Left colon (tissue), 2 donors: ENCODE data around the gene PLPP3. TPM values are rescaled to one million over a fixed set of nuclear protein-coding genes. Genes with fewer than 3 reads are reported as not detected.

Source experiments
- ATAC-seq: fragments of 200-7000 bp; cut with Tn5 transposase; one replicate; pipeline ENCODE4 v1.9.1; 2020; ENCODE audit warnings: mild to moderate bottlenecking, moderate library complexity
- DNase-seq, 2 donors: peaks; one replicate each; pipeline ENCODE4 v3.0.0-alpha.2; 2020
- intact Hi-C, 2 donors: fragments of 100-400 bp; cut with DNase I in 1 of 2; cut with micrococcal nuclease in 1 of 2; formaldehyde crosslinking; loops; one replicate each; pipeline versions ENCODE4 v1.11.2 to v1.14.0; 2022; cut with DNase I, micrococcal nuclease
- total RNA-seq, 2 donors: library from RNA; stranded (reverse); fragmentation: NEBNext Ultra II Directional; extraction: Animal tissue kit (Norgen Biotek cat#: 25700); gene quantifications; one replicate each; pipeline ENCODE4 v1.2.1, GENCODE V29; 2021
- donor health status: DM: no; HTN: no; CAD: no.
- donor health status: DM: yes; HTN: yes; CAD: no.

PLPP3 gene
- total RNA-seq, 2 donors from 2014 or later = 29.8 to 46.5 TPM

- intact Hi-C loops = loop anchor here in 1 of 2 donors (10.0 kb wide), 1 partner anchor 138 kb away; no protein-coding TSS in a partner anchor
- no peak for ATAC-seq
- DNase-seq = no peak
Measured at GRCh38 chr1:56553046-56553445, 26.3 kb downstream of the PLPP3 start.

DNA sequence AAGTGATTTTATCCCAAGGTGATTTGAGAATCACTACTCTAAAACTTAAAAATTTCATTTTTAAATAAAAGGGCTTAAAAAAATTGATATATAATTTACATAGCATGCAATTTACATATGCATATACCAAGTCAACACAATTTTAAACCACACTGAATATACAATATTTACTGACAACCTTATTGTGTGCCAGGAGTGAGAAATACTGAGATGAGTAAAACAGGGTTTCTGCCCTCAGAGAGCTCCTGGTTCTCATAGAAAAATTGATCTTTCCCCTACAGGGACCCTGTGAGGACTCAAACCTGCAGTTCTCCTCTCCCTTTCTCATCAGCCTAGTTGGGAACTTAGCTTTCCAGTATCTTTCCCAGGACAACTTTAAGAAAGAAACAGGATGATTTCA, 27.0 kb downstream of the PLPP3 start:
- intact Hi-C loops = loop anchor here in 1 of 2 donors (10.0 kb wide), 1 partner anchor 138 kb away; no protein-coding TSS in a partner anchor
- DNase-seq (no peak), ATAC-seq (no peak)

GRCh38 chr1:56551691-56552090, 27.7 kb downstream of the PLPP3 start:
- ATAC-seq = no peak
- intact Hi-C loops = loop anchor here in 1 of 2 donors (10.0 kb wide), 1 partner anchor 137 kb away; no protein-coding TSS in a partner anchor
- DNase-seq = no peak

GRCh38 chr1:56550859-56551188, 28.5 kb downstream of the PLPP3 start:
- ATAC-seq (no peak), DNase-seq (no peak)
- intact Hi-C loops = loop anchor here in 1 of 2 donors (10.0 kb wide), 1 partner anchor 136 kb away; no protein-coding TSS in a partner anchor

GRCh38 chr1:56550138-56550858, 29.1 kb downstream of the PLPP3 start:
- intact Hi-C loops = loop anchor here in 1 of 2 donors (10.0 kb wide), 1 partner anchor 135 kb away; no protein-coding TSS in a partner anchor
- ATAC-seq (no peak), DNase-seq (no peak)

DNA sequence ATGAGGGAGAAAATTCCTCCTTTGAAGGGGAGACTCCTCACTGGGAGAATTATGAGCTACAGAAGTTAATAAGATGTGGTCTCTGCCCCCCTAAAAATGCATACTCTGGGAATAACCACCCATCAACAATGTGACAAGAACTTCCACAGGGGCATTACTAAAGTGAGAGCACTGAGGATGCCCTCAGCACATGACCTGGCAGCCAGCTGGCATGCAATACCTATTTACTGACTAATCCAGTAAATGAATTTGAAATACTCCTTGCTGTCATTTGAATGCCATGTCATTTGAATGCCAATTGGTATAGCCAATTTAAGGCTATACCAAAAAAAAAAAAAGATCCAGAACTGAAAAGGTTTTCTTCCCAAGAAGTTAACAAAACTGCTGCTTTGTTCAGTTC, 30.8 kb downstream of the PLPP3 start:
- DNase-seq = no peak
- intact Hi-C loops = no loop called here
- no peak for ATAC-seq

DNA sequence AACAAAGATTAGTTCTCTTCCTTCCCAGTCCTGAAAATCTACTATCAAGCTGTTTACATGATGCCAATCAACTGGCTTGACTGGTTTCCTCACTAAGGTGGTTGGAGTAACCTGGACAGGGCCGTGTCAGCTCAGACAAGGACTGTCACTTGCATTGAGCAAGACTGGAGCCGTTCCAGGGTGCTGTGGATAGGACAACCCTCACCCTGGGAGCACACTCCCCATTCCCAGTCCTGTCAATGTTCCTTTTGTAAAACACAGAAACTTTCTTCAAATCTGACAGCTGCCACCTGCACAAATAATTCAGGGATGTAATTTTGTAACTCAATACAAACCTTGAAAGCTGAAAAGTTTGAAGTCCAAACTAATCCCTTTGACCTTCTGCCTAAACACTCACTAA, 31.4 kb downstream of the PLPP3 start:
- DNase-seq (peak; percentile 36 to 40), ATAC-seq (peak; percentile 90)
- intact Hi-C loops = no loop called here

GRCh38 chr1:56547473-56547872, 31.9 kb downstream of the PLPP3 start:
- intact Hi-C loops = no loop called here
- no peak for DNase-seq
- peak; percentile 50 for ATAC-seq

- intact Hi-C loops = no loop called here
- ATAC-seq (no peak), DNase-seq (no peak)
Measured at GRCh38 chr1:56545711-56546110, 33.7 kb downstream of the PLPP3 start.

GRCh38 chr1:56543783-56544612, 35.4 kb downstream of the PLPP3 start:
- DNase-seq (no peak), ATAC-seq (no peak)
- intact Hi-C loops = no loop called here

GRCh38 chr1:56542651-56543050, 36.7 kb downstream of the PLPP3 start:
- intact Hi-C loops = no loop called here
- ATAC-seq (no peak), DNase-seq (no peak)

DNA sequence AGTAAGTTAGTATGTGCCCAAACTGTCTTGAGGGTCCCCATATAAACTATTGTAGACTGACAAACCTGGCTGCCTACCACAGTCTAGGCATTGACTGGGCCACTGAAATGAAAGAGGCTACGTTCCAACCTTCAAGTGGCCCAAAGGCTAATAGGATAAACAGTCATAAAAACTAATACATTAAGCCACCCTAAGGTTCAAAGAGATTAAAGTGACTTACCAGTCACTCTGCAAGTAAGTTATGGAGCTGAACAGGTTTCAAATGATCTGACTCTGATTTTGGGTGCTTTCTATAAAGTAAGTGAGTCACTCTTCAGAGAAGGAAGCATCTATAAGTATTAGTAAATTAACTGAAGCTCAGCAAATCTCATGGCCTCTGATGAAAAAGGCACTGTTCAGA, 38.0 kb downstream of the PLPP3 start:
- no peak for ATAC-seq
- intact Hi-C loops = no loop called here
- DNase-seq = no peak

- ATAC-seq = no peak
- intact Hi-C loops = no loop called here
- DNase-seq = no peak
Measured at GRCh38 chr1:56540467-56540866, 38.9 kb downstream of the PLPP3 start.

DNA sequence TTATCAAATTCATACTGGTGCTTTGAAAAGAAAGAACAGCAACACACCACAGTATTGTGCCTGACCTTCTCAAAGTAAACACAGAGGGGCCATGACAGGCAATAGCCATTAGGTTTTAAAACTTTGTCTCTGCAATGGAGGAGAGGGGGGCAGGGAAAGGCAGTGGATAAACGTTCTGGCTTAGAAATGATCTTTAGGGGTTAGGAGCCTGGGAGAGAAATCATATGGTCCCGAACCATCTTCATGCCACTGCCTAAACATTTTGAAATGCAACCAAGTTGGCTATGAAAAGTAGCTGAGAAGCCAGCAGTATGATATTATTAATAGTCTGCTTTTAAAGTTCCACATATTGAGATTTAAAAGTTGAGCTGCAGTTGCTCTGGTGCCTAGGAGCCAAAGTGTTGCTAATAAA, 39.8 kb downstream of the PLPP3 start:
- intact Hi-C loops = no loop called here

DNA sequence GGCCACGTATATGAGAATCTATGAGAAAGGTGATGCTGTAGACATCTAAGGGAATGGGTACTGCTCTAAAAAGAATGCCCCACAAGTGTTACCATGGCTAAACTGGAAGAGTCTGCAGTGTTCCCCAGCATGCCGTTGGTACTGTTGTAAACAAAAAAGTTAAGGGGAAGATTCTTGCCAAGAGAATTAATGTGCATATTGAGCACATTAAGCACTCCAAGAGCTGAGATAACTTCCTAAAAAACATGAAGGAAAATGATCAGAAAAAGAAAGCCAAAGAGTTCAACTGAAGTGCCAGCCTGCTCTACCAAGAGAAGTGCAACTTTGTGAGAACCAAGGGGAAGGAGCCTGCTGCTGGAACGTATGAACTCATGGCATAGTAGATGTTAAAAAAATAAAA, 40.8 kb downstream of the PLPP3 start:
- no peak for DNase-seq
- intact Hi-C loops = no loop called here
- no peak for ATAC-seq

More for the DNA sequence above, 39.8 kb downstream of the PLPP3 start:
- ATAC-seq = peak; percentile 32
- no peak for DNase-seq

GRCh38 chr1:56537660-56538059, 41.7 kb downstream of the PLPP3 start:
- ATAC-seq = no peak
- intact Hi-C loops = no loop called here
- DNase-seq = no peak

- intact Hi-C loops = no loop called here
- ATAC-seq = peak; percentile 67
- no peak for DNase-seq
Measured at GRCh38 chr1:56535939-56536338, 43.4 kb downstream of the PLPP3 start.

- ATAC-seq (no peak), DNase-seq (no peak)
- intact Hi-C loops = no loop called here
Measured at GRCh38 chr1:56535362-56535761, 44.0 kb downstream of the PLPP3 start.

GRCh38 chr1:56534130-56534651, 45.2 kb downstream of the PLPP3 start:
- ATAC-seq = no peak
- no peak for DNase-seq
- intact Hi-C loops = no loop called here

- intact Hi-C loops = no loop called here
- no peak for ATAC-seq
- DNase-seq = no peak
Measured at GRCh38 chr1:56533621-56534020, 45.7 kb downstream of the PLPP3 start.
